ENCODE measurements around the gene MAST3. TPM values are rescaled to one million over a fixed set of nuclear protein-coding genes. Genes with fewer than 3 reads are reported as not detected.
A peak's percentile ranks its signal among the peaks of the same experiment; 100 is the strongest.

Gene MAST3
- 1.8 and 4.4 TPM in 2 replicates for total RNA-seq (2012; rRNA removed)

GRCh38 chr19:18097217-18097992, at the start of gene MAST3:
TSS of gene MAST3 (plus strand) at chr19:18097778. CDS start at chr19:18097793, 15 bp downstream.
- Histone ChIP-seq H3K27me3 (ENCODE audit: control insufficient read depth, insufficient read depth, low read length) (peaks cover 36% of the 10 kb centered on the region), H3K9me3 (replicated peaks; ENCODE audit: low read length) (no peaks in the 10 kb centered on the region), H3K4me2 (ENCODE audit: low read length) (peak within 1 kb of the TSS; percentile 93), H3K4me1 (ENCODE audit: control insufficient read depth, insufficient read depth, low read length) (peaks cover 12% of the 10 kb centered on the region), H3K9ac (ENCODE audit: low read depth, low read length) (peak within 1 kb of the TSS; percentile 59), H3K36me3 (ENCODE audit: insufficient read depth, low read length) (no peaks in the 10 kb centered on the region), H3K4me3 (ENCODE audit: low read length) (peak within 1 kb of the TSS; percentile 73)

- H3K4me2 ChIP-seq (ENCODE audit: low read length): no peak overlapping the region
- H3K4me3 ChIP-seq (ENCODE audit: low read length): no peak overlapping the region
- H3K27me3 ChIP-seq (ENCODE audit: control insufficient read depth, insufficient read depth, low read length): no peaks in the 10 kb centered on the region
- H3K36me3 ChIP-seq (ENCODE audit: insufficient read depth, low read length): no peaks in the 10 kb centered on the region
- peaks cover 46% of the 10 kb centered on the region for H3K4me1 ChIP-seq (ENCODE audit: control insufficient read depth, insufficient read depth, low read length)
- no peaks in the 10 kb centered on the region for H3K9me3 ChIP-seq (replicated peaks; ENCODE audit: low read length)
- H3K9ac ChIP-seq (ENCODE audit: low read depth, low read length): no peak overlapping the region
These were observed 48.2 kb upstream of the MAST3 start for GRCh38 chr19:18049385-18049784.

- Histone ChIP-seq H3K9ac (ENCODE audit: low read depth, low read length) (peak overlapping the region; percentile 14), H3K4me1 (ENCODE audit: control insufficient read depth, insufficient read depth, low read length) (peaks cover 28% of the 10 kb centered on the region), H3K36me3 (ENCODE audit: insufficient read depth, low read length) (no peaks in the 10 kb centered on the region), H3K4me2 (ENCODE audit: low read length) (peak overlapping the region; percentile 66), H3K27me3 (ENCODE audit: control insufficient read depth, insufficient read depth, low read length) (no peaks in the 10 kb centered on the region), H3K9me3 (replicated peaks; ENCODE audit: low read length) (no peaks in the 10 kb centered on the region), H3K4me3 (ENCODE audit: low read length) (no peak overlapping the region)
These were observed 45.7 kb upstream of the MAST3 start for GRCh38 chr19:18051887-18052286.

GRCh38 chr19:18053576-18054219, 43.9 kb upstream of the MAST3 start:
- Histone ChIP-seq H3K9ac (ENCODE audit: low read depth, low read length) (no peak overlapping the region), H3K9me3 (replicated peaks; ENCODE audit: low read length) (no peaks in the 10 kb centered on the region), H3K4me1 (ENCODE audit: control insufficient read depth, insufficient read depth, low read length) (peaks cover 41% of the 10 kb centered on the region), H3K36me3 (ENCODE audit: insufficient read depth, low read length) (no peaks in the 10 kb centered on the region), H3K4me3 (ENCODE audit: low read length) (no peak overlapping the region), H3K4me2 (ENCODE audit: low read length) (no peak overlapping the region), H3K27me3 (ENCODE audit: control insufficient read depth, insufficient read depth, low read length) (no peaks in the 10 kb centered on the region)

GRCh38 chr19:18055967-18056366, 41.6 kb upstream of the MAST3 start:
- H3K27me3 ChIP-seq (ENCODE audit: control insufficient read depth, insufficient read depth, low read length): no peaks in the 10 kb centered on the region
- no peak overlapping the region for H3K4me3 ChIP-seq (ENCODE audit: low read length)

GRCh38 chr19:18057557-18057956, 40.0 kb upstream of the MAST3 start:
- Histone ChIP-seq H3K4me2 (ENCODE audit: low read length) (no peak overlapping the region), H3K27me3 (ENCODE audit: control insufficient read depth, insufficient read depth, low read length) (peaks cover 5% of the 10 kb centered on the region), H3K9ac (ENCODE audit: low read depth, low read length) (no peak overlapping the region), H3K9me3 (replicated peaks; ENCODE audit: low read length) (no peaks in the 10 kb centered on the region), H3K4me1 (ENCODE audit: control insufficient read depth, insufficient read depth, low read length) (peaks cover 29% of the 10 kb centered on the region), H3K4me3 (ENCODE audit: low read length) (no peak overlapping the region), H3K36me3 (ENCODE audit: insufficient read depth, low read length) (no peaks in the 10 kb centered on the region)

More at GRCh38 chr19:18055967-18056366, 41.6 kb upstream of the MAST3 start:
- Histone ChIP-seq H3K9me3 (replicated peaks; ENCODE audit: low read length) (no peaks in the 10 kb centered on the region), H3K9ac (ENCODE audit: low read depth, low read length) (no peak overlapping the region), H3K36me3 (ENCODE audit: insufficient read depth, low read length) (no peaks in the 10 kb centered on the region), H3K4me1 (ENCODE audit: control insufficient read depth, insufficient read depth, low read length) (peaks cover 36% of the 10 kb centered on the region), H3K4me2 (ENCODE audit: low read length) (no peak overlapping the region)

GRCh38 chr19:18058208-18059009, 39.2 kb upstream of the MAST3 start:
- Histone ChIP-seq H3K27me3 (ENCODE audit: control insufficient read depth, insufficient read depth, low read length) (peaks cover 5% of the 10 kb centered on the region), H3K4me2 (ENCODE audit: low read length) (peak overlapping the region; percentile 76), H3K9ac (ENCODE audit: low read depth, low read length) (peak overlapping the region; percentile 69), H3K36me3 (ENCODE audit: insufficient read depth, low read length) (no peaks in the 10 kb centered on the region), H3K9me3 (replicated peaks; ENCODE audit: low read length) (no peaks in the 10 kb centered on the region), H3K4me1 (ENCODE audit: control insufficient read depth, insufficient read depth, low read length) (peaks cover 28% of the 10 kb centered on the region), H3K4me3 (ENCODE audit: low read length) (peak overlapping the region; percentile 51)

GRCh38 chr19:18059297-18059696, 38.3 kb upstream of the MAST3 start:
- no peaks in the 10 kb centered on the region for H3K36me3 ChIP-seq (ENCODE audit: insufficient read depth, low read length)
- H3K4me2 ChIP-seq (ENCODE audit: low read length): no peak overlapping the region
- H3K9ac ChIP-seq (ENCODE audit: low read depth, low read length): no peak overlapping the region
- peaks cover 19% of the 10 kb centered on the region for H3K4me1 ChIP-seq (ENCODE audit: control insufficient read depth, insufficient read depth, low read length)
- peaks cover 5% of the 10 kb centered on the region for H3K27me3 ChIP-seq (ENCODE audit: control insufficient read depth, insufficient read depth, low read length)
- H3K9me3 ChIP-seq (replicated peaks; ENCODE audit: low read length): no peaks in the 10 kb centered on the region
- H3K4me3 ChIP-seq (ENCODE audit: low read length): no peak overlapping the region

GRCh38 chr19:18059902-18060301, 37.7 kb upstream of the MAST3 start:
- H3K4me2 ChIP-seq (ENCODE audit: low read length): no peak overlapping the region
- no peaks in the 10 kb centered on the region for H3K9me3 ChIP-seq (replicated peaks; ENCODE audit: low read length)
- peaks cover 5% of the 10 kb centered on the region for H3K27me3 ChIP-seq (ENCODE audit: control insufficient read depth, insufficient read depth, low read length)
- no peak overlapping the region for H3K9ac ChIP-seq (ENCODE audit: low read depth, low read length)
- H3K4me1 ChIP-seq (ENCODE audit: control insufficient read depth, insufficient read depth, low read length): peaks cover 15% of the 10 kb centered on the region
- H3K4me3 ChIP-seq (ENCODE audit: low read length): no peak overlapping the region
- H3K36me3 ChIP-seq (ENCODE audit: insufficient read depth, low read length): no peaks in the 10 kb centered on the region

GRCh38 chr19:18060472-18060871, 37.1 kb upstream of the MAST3 start:
- Histone ChIP-seq H3K27me3 (ENCODE audit: control insufficient read depth, insufficient read depth, low read length) (peaks cover 5% of the 10 kb centered on the region), H3K36me3 (ENCODE audit: insufficient read depth, low read length) (no peaks in the 10 kb centered on the region), H3K4me3 (ENCODE audit: low read length) (no peak overlapping the region), H3K9ac (ENCODE audit: low read depth, low read length) (no peak overlapping the region), H3K4me1 (ENCODE audit: control insufficient read depth, insufficient read depth, low read length) (peaks cover 14% of the 10 kb centered on the region), H3K4me2 (ENCODE audit: low read length) (no peak overlapping the region), H3K9me3 (replicated peaks; ENCODE audit: low read length) (no peaks in the 10 kb centered on the region)

- Histone ChIP-seq H3K4me1 (ENCODE audit: control insufficient read depth, insufficient read depth, low read length) (peaks cover 14% of the 10 kb centered on the region), H3K9ac (ENCODE audit: low read depth, low read length) (no peak overlapping the region), H3K27me3 (ENCODE audit: control insufficient read depth, insufficient read depth, low read length) (peaks cover 5% of the 10 kb centered on the region), H3K4me2 (ENCODE audit: low read length) (no peak overlapping the region), H3K36me3 (ENCODE audit: insufficient read depth, low read length) (no peaks in the 10 kb centered on the region), H3K4me3 (ENCODE audit: low read length) (no peak overlapping the region), H3K9me3 (replicated peaks; ENCODE audit: low read length) (no peaks in the 10 kb centered on the region)
These were observed 35.5 kb upstream of the MAST3 start for GRCh38 chr19:18062028-18062427.
